ENCODE measurements around the gene SGO2.

The SGO2 gene

GRCh38 chr2:200509235-200509611, 16.8 kb upstream of the SGO2 start:
- TF ChIP-seq ZC3H10 (CRISPR knock-in tag; IDR thresholded peaks at IDR 0.05): no peak
- no peak for TF ChIP-seq PPARA (CRISPR knock-in tag; IDR thresholded peaks at IDR 0.05; ENCODE audit: borderline replicate concordance)
- TF ChIP-seq BACH2 (CRISPR knock-in tag; IDR thresholded peaks at IDR 0.05; ENCODE audit: borderline replicate concordance): no peak
- TF ChIP-seq TSHZ2 (CRISPR knock-in tag; IDR thresholded peaks at IDR 0.05): no peak
- no peak for TF ChIP-seq ESRRG (CRISPR knock-in tag; IDR thresholded peaks at IDR 0.05)
- TF ChIP-seq ARNTL (CRISPR knock-in tag; IDR thresholded peaks at IDR 0.05; ENCODE audit: borderline replicate concordance, low read depth): no peak
- no peak for TF ChIP-seq SNAI2 (CRISPR knock-in tag; IDR thresholded peaks at IDR 0.05)
- TF ChIP-seq ISL1 (CRISPR knock-in tag; IDR thresholded peaks at IDR 0.05): no peak
- no peak for TF ChIP-seq PATZ1 (CRISPR knock-in tag; IDR thresholded peaks at IDR 0.05; ENCODE audit: borderline replicate concordance)
- TF ChIP-seq OSR1 (CRISPR knock-in tag; IDR thresholded peaks at IDR 0.05): no peak
- no peak for TF ChIP-seq RARB (CRISPR knock-in tag; IDR thresholded peaks at IDR 0.05)
- TF ChIP-seq POU6F1 (CRISPR knock-in tag; IDR thresholded peaks at IDR 0.05; ENCODE audit: borderline replicate concordance, low read depth): no peak
- no peak for TF ChIP-seq TOX (CRISPR knock-in tag; IDR thresholded peaks at IDR 0.05; ENCODE audit: borderline replicate concordance)
- TF ChIP-seq ZFP30 (CRISPR knock-in tag; IDR thresholded peaks at IDR 0.05): no peak
- no peak for TF ChIP-seq ZNF8 (CRISPR knock-in tag; IDR thresholded peaks at IDR 0.05)
- peak; percentile 51 for ATAC-seq

- peak; percentile 99 for ATAC-seq
- TF ChIP-seq TSHZ2 (CRISPR knock-in tag; IDR thresholded peaks at IDR 0.05): peak; percentile 77; the same call in 1 of the 2 replicates
- TF ChIP-seq RARB (CRISPR knock-in tag; IDR thresholded peaks at IDR 0.05): no peak
- 0 out of 2 replicates have a peak, but pooled peaks have one; percentile 2 for TF ChIP-seq ZNF8 (CRISPR knock-in tag; IDR thresholded peaks at IDR 0.05)
- TF ChIP-seq GLIS3 (CRISPR knock-in tag; IDR thresholded peaks at IDR 0.05): no peak
These were observed 16.2 kb upstream of the SGO2 start, which contains the start of gene KCTD18 for GRCh38 chr2:200509612-200510433. KCTD18 (minus strand) TSS chr2:200510068; CDS start chr2:200507016, 3,052 bp downstream.

GRCh38 chr2:200515155-200515554, 10.9 kb upstream of the SGO2 start:
- ATAC-seq: no peak

More at GRCh38 chr2:200515155-200515554, 10.9 kb upstream of the SGO2 start:
- no peak for TF ChIP-seq ISL1 (CRISPR knock-in tag; IDR thresholded peaks at IDR 0.05)
- no peak for TF ChIP-seq TCF4 (CRISPR knock-in tag; IDR thresholded peaks at IDR 0.05; ENCODE audit: borderline replicate concordance)
- no peak for TF ChIP-seq CSDC2 (CRISPR knock-in tag; IDR thresholded peaks at IDR 0.05)
- TF ChIP-seq CREB5 (CRISPR knock-in tag; IDR thresholded peaks at IDR 0.05; ENCODE audit: low read depth): no peak
- TF ChIP-seq RARB (CRISPR knock-in tag; IDR thresholded peaks at IDR 0.05): no peak
- no peak for TF ChIP-seq GLIS3 (CRISPR knock-in tag; IDR thresholded peaks at IDR 0.05)
- no peak for TF ChIP-seq CSRNP3 (CRISPR knock-in tag; IDR thresholded peaks at IDR 0.05)
- no peak for TF ChIP-seq ZFP3 (CRISPR knock-in tag; IDR thresholded peaks at IDR 0.05)
- no peak for TF ChIP-seq ZNF565 (CRISPR knock-in tag; conservative IDR thresholded peaks at IDR 0.05; ENCODE audit: low read depth)
- TF ChIP-seq ESRRG (CRISPR knock-in tag; IDR thresholded peaks at IDR 0.05): no peak
- TF ChIP-seq ARNTL (CRISPR knock-in tag; IDR thresholded peaks at IDR 0.05; ENCODE audit: borderline replicate concordance, low read depth): no peak
- TF ChIP-seq POU6F1 (CRISPR knock-in tag; IDR thresholded peaks at IDR 0.05; ENCODE audit: borderline replicate concordance, low read depth): no peak

Data from SK-N-SH treated with all-trans-retinoic acid at 6 μM for 48 hours (cell line).